Measurements from ENCODE around the gene CD46.

GRCh38 chr1:207742850-207743555 is 8.9 kb upstream of the CD46 start:
- TF ChIP-seq POLR2A (IDR thresholded peaks at IDR 0.05) = no peak
- TF ChIP-seq CTCF (IDR thresholded peaks at IDR 0.05) = no peak
- no peak for TF ChIP-seq EP300 (IDR thresholded peaks at IDR 0.05)

All from ovary (tissue), 3 donors.